GM21528 (cell line): ENCODE data around the gene RNF167.
A peak's percentile ranks its signal among the peaks of the same experiment; 100 is the strongest.

Experiments
- ATAC-seq: cut with Tn5 transposase; IDR thresholded peaks from one replicate; pipeline ENCODE4 v1.9.1; 2021; ENCODE audit warnings: mild to moderate bottlenecking, moderate library complexity; ENCODE audit not compliant: unreplicated experiment, low FRiP score

RNF167 gene

DNA sequence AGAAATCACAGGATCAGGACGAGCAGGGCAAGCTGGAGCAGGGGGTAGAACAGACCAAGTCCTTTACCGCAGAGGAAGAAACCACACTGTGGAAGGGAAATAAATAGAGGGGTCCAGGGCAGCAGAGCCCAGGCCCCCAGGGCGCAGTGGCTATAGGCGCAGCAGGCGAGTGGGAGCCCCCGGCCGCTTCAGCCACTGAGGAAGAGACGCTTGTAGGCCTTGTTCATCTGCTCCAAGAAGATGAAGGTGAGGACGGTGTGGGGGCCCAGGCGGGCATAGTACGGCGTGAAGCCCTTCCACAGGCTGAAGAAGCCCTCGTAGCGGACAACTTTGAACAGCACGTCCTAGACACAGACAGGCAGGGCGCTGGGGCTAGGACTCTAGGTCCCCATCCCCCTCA lies 2.5 kb upstream of the RNF167 start:
- no peak for ATAC-seq

DNA sequence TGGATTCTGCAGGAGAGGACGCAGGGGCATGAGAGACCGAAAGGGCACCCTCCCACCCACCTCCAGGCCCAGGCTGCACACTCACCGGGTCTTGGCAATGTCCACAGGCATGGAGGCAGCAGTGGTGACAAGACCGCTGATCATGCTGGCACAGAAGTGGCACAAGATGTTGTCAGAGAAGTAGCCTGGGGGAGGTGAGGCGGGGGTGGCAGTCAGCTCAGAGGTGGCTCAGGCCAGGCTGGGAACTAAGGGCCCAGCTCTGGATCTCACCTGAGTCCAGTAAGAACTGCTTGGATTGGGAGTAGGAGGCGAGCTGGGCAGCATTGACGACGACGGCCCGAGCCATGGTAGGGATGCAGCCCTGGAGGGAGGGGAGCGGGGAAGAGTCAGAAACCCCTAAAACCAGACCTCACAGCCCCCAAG lies 2.0 kb upstream of the RNF167 start:
- ATAC-seq: no peak

DNA sequence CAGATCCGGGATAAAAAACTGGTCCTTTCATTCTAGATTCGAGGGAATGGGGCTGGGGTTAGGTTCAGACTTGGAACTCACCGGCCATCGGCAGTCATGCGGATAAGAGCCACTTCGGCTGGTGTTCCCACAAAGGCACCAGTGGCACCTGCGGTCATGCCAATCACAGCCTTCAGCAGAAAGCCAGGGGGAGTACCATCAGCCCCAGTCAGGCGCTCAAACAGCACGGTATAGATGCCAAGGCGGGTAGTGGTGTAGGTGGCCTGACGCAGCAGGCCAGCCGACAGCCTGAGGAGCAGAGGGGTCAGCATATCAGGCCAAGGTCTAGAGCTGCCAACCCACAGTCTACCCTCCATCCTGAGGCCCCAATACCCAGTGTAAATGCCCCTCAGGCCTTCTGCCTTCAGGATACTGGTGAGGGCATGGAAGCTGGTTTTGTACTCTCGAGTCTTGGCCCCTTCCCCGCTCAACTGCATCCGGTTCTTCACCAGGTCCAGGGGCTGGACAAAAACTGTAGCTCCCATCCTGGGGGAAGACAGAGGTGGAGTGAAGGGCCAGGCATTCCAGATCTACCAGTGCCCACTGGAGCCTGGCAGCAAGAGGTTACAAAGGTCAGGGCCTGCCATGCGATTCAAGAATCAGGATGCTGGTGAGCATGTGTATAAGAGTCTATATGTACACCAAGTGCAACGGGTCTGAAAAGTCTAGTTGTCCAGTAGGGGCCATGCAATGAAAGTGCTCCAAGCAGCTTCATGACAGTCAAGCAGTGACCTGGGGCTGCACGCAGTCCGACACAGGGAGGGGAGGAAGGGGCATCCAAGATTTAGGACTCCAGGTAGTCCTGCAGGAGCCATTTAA lies 1.2 kb upstream of the RNF167 start:
- ATAC-seq: no peak

DNA sequence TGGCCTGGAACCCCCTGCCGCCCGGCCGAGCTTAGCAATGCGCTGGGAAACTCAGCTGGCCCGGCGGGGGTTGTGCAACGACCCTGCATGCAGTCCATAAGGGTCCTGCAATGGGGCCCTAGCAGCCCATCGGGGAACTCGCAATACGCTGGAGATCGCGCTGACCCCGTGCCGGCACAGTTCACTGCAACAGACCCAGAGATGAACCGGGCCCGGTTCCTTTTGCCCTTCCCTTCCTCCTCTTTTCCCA lies 597 bp upstream of the RNF167 start:
- ATAC-seq: peak; percentile 5

DNA sequence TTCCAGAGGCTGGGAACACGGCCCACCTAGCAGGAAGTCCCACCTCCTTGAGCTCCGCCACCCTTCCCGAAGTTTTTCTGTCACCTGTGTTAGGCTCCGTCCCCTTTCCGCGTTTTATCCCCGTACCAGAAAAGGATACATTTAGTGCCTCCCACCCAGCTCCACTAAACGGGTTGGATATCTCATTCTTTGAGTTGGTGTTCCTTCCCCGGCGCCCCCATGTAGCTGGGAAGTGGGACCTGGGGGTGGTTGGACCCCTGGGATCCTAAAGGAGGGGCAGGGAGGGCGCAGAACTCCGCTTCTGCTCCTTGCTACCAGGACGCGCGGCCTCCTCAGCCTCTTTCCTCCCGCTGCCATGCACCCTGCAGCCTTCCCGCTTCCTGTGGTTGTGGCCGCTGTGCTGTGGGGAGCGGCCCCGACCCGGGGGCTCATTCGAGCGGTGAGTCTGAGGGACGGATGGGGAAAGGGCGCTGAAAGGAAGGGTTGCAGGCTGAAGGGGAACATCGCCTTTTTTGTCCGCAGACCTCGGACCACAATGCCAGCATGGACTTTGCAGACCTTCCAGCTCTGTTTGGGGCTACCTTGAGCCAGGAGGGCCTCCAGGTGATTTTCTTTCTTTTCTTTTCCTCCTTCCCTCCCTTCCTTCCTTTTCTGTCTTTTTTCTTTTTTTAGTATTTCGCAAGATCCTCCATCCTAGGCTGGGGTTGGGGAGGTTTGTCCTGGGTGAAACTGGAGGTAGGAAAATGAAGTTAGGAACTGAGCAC lies 669 bp downstream of the RNF167 start:
- ATAC-seq: no peak

DNA sequence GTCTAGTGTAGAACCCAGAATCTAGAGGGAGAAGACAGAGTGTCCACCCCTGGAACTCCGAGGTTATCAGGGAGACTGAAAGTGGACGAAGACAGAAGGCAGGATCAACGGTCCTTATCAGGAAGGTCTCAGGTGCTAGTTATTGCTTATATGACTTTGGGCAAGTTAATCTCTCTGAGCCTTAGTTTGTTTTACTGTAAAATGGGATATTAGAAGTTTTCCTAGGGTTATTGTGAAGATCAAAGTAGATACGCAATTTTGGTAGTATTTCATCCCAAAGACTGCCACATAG lies 1.2 kb downstream of the RNF167 start:
- no peak for ATAC-seq

DNA sequence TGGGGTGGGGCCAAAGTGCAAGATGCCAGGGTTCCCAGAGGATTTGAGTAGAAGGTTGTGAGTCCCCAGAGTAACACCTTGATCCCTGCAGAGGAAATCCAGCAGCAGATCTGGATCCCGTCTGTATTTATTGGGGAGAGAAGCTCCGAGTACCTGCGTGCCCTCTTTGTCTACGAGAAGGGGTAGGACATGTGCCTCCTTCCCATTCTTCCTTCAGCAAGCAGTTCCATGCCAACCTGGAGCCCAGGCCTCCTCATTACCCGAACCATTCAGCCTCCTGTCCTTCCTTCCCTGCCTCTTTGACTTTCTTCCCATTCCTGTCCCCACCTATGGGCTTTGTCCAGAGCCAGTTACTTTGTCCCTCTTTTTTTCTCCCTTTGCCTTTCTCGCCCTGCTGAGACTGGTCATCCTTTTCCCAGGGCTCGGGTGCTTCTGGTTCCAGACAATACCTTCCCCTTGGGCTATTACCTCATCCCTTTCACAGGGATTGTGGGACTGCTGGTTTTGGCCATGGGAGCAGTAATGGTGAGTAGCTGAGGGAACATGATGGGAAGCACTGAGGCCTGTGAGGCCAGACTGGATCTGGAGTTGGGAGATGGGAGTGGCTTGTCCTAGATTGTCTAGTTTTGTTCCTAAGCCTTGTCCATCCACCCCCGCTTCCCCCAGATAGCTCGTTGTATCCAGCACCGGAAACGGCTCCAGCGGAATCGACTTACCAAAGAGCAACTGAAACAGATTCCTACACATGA lies 2.9 kb downstream of the RNF167 start:
- ATAC-seq: no peak

DNA sequence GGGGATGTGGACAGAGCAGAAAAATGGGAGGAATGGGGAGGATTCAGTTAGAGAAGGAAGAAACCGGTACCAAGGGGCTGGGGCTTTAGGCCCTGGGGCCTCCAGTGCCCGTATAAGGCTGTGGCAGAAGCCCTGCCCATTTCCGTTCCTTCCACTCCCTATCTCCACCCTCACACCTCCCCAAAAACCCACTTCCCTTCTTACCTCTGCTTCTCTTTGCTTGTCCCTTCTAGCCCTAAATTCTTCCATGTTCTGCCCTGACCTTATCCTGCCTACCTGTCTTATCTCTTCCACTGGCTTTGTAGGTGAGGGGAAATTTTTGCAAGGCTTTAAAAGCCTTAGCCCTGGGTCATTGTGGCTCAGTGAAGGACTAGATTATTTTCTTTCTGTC lies 4.1 kb downstream of the RNF167 start:
- no peak for ATAC-seq

DNA sequence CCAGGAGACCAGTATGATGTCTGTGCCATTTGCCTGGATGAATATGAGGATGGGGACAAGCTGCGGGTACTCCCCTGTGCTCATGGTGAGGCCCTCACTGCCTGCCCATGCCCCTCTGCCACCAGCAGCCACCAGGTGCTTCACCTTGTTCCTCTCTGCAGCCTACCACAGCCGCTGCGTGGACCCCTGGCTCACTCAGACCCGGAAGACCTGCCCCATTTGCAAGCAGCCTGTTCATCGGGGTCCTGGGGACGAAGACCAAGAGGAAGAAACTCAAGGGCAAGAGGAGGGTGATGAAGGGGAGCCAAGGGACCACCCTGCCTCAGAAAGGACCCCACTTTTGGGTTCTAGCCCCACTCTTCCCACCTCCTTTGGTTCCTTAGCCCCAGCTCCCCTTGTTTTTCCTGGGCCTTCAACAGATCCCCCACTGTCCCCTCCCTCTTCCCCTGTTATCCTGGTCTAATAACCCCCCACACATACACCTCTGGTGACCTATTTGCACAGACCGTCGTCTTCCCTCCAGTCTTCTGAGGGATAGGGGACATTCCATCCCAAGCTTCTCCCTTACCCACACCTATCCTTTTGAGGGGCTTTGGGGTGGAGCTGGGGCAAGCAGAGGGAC lies 4.6 kb downstream of the RNF167 start:
- ATAC-seq: no peak

DNA sequence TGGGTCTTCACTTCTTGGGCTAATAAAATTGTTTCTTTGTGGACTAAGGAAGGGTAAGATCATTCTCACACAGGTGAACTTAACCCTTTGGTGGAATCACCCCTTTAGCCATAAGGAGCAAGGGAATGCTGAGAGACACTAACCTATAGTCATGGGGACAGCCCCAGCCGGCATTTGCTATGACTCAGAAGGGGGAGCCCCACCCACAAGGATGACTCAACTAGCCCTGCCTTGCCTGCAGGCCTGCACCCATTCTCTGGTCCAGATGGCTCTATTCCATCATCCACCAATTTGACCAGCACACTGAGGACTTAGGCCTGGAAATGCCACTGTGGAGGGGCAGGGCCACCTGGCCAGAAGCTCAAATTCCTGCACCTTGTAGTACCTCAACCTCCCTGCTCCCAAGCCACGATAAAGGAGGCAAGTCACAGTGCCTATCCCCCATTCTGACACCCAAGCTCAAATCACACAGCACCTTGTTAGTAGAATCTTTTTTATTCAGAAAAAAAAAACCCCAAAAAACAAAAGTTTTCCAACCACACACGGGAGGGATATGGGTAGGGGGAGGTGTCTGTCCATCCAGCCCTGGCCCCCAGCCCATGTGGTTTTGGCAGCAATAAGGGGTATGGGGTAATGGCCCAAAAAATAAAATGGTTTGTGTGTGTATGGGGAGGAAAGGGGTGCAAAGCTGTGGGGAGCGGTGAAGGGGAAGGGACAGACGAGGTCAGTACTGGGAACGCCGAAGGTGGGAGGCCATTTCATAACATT lies 5.3 kb downstream of the RNF167 start:
- ATAC-seq: no peak

DNA sequence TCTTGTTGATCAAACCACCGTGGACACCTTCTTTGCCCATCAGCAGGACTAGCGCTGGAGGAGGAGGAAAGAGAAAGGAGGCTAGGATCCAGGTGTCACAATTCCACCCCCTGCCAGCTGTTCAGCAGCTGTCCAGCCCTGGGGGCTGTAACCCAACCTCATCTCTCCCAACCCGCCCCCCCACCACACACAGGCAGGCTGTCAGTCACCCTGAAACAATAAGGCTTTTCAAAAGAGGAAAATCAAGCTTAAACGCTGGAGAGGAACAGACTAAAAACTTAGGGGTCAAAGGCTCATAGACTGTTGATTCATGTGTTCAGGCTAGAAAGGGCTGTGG lies 5.8 kb downstream of the RNF167 start:
- ATAC-seq: no peak

DNA sequence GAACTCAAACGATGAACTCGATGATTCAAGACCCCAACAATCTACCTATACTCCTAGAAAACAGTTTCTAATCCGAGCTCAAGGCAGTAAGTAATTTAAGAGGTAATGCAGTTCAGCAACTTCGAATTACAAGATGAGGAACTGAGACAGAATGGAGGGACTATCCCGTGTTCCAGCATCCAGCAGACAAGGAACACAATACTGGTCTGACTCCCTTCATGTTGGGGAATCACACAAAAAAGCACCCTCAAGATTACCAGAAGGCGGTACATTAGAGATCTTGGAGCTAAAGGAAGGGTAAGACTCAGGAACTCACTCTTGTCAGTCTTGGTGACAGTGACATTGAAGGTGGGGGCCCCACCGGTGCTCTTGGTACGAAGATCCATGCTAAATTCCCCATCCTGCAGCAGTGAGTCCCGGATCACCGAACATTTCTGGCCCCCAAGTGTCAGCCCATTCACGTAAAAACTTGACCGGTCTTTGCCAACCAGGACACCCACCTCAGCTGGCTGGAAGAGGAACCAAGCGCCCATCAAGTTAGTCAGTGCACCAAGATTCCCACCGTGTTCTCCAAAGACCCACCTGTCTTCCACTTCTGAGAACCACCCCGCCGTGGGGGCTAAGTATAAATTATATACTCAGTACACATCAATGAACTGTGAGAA lies 6.4 kb downstream of the RNF167 start:
- ATAC-seq: no peak

DNA sequence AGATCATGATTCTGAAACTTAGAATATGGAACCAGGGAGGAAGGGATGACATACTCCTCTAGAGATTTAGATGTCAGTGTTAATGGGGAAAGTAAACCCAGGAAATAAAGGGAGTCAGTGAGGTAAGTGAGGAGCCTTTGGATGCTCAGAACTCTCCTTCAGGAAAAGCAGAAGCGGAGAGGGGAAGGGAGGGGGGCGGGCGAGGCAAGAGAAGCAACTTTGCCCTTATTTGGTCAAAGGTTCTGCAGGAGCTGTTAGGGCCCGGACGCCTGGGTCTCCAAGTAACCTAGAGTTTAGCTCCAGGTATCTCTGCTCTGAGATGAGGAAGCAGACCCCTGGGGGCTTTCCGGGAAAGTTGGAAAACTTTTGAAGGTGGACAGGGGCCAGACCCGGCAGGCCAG lies 6.9 kb downstream of the RNF167 start:
- no peak for ATAC-seq

DNA sequence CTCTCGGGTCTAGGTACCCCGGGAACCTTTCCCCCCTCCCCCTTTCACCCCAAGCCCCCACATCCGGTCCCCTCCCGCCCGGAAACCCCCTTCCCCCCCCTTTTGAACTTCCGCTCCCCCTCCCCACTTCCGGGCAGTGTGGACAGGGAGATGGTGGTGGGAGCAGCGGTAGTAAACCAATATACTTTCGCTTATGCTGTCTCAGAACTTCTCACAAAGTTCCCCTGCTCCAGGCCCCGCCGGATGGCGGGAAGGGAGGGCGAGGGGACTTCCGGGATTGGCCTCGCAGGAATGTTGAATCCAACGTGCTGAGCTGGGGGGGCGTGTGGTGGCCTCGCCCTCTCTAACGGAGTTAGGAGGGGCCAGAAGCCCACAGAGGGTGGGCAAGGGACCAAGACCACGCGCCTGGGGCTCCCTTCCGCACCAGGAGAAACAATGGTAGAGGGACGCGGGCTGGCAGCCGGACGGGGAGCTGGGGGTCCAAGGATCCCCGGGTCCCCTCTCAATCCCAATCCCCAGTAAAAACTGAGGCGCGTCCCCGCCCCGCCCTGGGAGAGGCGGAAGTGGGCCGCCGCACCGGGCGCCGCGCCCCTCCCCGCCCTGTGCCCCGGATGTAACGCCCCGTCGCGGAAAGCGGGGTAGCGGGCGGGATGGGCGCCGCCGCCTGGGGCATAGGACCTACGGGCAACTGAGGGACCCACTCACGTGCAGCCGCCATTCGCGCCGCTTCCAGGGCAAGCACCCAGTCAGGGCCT lies 7.5 kb downstream of the RNF167 start:
- ATAC-seq: no peak

DNA sequence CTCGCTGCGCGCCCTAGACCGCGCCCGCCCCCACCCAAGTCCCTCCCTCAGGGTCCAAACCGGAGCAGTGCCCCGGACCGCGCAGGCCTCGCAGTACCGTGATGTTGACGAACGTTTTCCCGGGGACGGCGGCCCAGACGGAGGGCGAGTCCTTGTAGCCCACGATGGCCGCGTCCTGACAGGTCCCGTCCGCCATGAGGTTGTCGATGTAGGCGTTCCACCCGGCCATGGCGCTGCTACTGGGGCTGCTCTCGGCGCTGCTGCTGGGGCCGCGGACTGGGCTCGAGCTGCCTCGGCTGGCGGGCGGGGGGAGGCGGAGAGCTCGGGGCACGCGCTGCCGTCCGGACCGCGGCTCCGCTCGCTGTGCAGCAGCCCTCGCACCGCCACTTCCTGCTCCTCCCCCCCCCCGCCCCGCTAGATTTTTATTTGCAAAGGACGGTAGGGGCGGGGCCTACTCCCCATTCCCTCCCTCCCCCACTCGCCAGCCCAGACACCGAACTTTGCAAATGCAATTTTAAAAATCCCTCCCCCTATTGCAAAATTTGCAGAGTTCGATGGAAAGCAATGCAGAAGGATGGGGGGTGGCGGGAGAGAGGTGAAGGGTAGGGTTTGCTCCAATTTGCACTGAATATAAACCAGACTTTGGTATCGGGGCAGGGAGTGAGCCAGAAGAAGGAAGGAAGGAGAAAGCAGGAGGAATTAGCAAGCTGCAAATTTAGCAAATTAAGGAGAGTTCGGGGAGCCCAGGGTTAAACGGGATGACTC lies 8.3 kb downstream of the RNF167 start, which contains the start of gene PFN1:
Gene PFN1, minus strand, starts transcription at position 365 of the 765 bp plus-strand sequence. Its CDS starts 136 bp downstream, at position 229.
- peak; percentile 16 for ATAC-seq

DNA sequence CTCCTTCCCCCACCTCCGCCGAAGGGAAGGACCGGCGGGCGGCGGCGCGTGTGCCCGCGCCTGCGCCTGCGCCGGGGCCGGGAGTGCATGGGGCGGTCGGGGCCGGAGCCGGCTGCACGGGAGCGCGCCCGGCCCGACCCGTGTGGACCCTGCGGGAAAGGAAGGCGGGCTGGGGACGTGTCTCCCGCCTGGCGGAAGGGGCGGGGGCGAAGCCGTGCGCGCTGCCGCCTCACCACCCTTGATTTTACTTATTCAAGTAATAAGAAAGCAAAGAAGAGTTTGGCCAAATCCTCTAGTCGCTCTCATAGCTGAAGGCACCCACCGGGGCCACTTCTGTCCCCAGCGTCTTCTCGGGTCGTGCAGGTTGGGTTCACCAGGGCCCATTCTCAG lies 8.9 kb downstream of the RNF167 start:
- peak; percentile 35 for ATAC-seq

DNA sequence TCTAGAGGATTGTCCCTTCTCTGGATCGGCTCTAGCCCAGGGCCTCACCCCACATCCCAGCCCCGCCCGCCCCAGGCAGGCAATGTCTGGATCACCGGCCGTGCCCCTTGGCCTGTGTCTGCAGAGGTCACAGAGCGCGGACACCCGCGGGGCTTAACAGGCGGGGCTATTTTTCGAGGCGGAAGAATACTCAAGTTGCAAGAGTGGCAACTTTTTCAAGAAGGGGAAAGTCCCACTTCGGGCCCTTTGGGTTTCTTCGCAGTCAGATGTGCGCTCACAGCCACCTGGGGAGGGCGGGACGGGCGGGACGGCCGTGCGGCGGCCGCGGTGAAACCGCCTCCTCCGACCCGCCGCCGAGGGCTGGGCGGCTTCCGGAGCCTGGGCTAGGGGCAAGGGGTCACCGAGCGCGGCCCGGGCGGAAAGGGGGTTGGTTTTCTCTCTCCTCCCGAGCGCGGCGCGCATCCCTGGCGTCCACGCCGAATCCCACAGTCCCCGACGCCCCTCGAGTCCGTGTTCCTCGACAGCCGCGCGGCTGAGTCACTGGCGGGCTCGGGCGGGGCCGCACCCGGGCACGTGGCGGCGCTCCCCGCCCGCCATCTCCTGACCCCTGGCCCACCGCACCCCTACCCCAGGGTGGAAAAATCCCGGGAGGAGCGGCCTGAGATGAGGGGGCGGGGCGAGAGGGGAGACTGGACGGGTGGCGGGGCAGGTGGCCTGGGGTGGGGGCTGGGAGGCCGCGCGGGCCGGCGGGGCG lies 9.4 kb downstream of the RNF167 start:
- ATAC-seq: peak; percentile 30
